ENCODE data around the gene RRAGA. TPM values are rescaled to one million over a fixed set of nuclear protein-coding genes. Genes with fewer than 3 reads are reported as not detected.
"Not testable (repeated sequence)": the region's sequence is repeated elsewhere in the genome, so short reads cannot be mapped to it uniquely, and the experiment has no call there.

The RRAGA gene
- total RNA-seq, 1 donor from 2014 or later: 56.1 TPM

DNA sequence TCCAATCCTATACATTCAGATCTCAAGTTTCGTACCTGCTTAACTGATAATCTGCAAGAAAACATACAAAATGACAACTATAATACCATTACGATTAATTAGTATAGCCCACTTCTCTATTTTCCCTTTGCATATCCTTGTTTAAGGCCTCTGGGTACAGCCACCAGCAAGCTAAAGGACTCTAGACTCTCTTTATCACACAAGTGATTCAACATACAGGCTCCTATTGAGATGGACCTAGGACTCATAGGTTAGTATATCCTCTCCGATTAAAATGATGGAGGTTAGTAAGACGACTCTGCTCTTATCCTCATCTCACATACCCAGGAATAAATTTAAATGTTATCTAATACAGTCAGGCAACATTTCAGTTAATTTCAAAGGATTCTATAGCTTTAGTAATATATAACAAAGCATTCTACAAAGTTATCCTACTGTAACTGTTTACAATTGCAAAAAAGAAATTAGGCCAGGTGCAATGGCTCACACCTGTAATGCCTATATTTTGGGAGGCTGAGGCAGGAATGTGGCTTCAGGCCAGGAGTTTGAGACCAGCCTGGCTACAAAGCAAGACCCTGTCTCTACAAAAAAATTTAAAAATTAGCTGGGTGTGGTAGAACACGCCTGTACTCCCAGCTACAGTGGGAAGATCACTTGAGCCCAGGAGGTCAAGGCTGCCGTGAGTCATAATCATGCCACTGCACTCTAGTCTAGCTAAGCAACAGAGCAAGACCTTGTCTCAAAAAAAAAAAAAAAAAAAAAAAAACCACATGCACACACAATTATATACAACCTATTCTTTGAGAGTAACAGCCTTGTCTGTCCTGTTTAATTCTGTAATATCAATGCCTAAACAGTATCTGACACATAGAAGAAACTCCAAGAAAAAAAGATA is 38.1 kb downstream of the RRAGA start:
- no peak for DNase-seq

DNA sequence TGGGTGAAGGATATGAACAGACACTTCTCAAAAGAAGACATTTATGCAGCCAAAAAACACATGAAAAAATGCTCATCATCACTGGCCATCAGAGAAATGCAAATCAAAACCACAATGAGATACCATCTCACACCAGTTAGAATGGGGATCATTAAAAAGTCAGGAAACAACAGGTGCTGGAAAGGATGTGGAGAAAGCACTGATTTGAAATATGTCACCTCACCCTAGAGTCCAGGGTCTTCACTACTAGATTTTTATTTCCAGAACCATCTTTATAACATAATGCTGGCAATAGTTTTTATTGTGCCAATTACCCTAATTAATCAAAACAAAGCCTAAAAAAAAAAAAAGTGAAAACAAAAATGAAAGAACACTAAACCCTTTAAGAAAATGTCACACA is 48.2 kb downstream of the RRAGA start:
- DNase-seq: not testable (repeated sequence)

Small RNAs within 50 kb of the gene (small RNA-seq; reads per million reads assigned to genes)
- gene RF00019 (not detected), gene RNU6-264P (not detected), gene SCARNA8 (8.7 reads per million, percentile 92 among the genes with 10 or more reads in this experiment)

Other genes with a start within 250 kb of the RRAGA start
- gene SAXO1, start 16.2 kb upstream of the RRAGA start, total RNA-seq: not detected
- gene HAUS6, start 53.5 kb downstream of the RRAGA start, total RNA-seq: 32.8 TPM
- gene PLIN2, start 78.1 kb downstream of the RRAGA start, total RNA-seq: 17.2 TPM
- 118 TPM for gene DENND4C, start 181.3 kb downstream of the RRAGA start, total RNA-seq

Measured in occipital lobe (tissue), 3 donors.